ENCODE measurements around the gene RNASE13.
"Not testable (repeated sequence)": the region's sequence is repeated elsewhere in the genome, so short reads cannot be mapped to it uniquely, and the experiment has no call there.

The RNASE13 gene

DNA sequence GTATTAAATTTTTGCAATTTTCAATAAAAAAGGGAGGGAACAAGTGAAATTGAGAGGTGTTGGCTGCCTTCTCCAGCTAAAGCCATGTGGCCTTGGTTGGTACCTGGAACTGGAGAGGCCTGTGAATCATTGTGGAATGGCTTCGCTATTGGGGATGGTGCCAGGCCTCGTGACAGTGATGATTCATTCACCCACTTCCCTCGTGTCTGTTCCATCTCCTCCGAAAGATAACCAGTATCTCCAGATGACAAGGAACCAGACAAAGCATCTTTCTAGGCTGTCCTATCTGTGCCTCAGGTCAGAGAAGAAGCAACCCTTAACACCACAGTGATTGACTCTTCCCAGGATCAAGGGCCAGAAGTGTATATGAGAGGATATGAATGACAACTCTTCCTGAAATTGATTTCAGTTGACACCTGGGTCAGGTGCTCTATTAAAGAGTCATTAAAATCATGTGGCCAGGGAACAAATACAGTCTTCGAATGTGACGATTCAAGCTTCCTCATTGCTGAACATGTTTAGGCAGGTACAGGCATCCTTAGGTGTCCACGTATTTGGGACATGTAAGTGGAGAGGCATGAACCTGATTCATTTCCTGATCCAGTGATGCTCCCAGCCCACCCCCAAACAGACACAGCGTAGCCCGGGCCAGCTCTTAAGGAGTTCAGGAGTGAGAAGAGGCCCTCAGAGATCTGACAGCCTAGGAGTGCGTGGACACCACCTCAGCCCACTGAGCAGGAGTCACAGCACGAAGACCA is 7.2 kb upstream of the RNASE13 start, which contains the start of gene RNASE7:
Gene RNASE7 (plus strand): TSS at position 687 of the 758 bp plus-strand sequence. CDS start 631 bp downstream, outside the sequence.
- no peak for DNase-seq (ENCODE audit: low spot score)

DNA sequence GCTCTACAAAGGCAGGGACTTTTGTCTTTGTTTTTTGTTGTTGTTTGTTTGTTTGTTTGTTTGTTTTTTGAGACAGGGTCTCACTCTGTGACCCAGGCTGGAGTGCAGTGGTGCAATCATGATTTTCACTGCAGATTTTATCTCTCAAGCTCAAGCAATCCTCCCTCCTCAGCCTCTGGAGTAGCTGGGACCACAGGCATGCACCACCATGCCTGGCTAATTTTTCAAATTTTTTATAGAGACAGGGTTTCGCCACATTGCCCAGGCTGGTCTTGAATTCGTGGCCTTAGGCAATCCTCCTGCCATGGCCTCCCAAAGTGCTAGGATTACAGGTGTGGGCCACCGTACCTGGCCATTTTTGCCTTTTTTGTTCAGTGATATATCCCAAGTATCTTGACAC is 6.3 kb upstream of the RNASE13 start:
- DNase-seq (ENCODE audit: low spot score), result not testable (repeated sequence)

GRCh38 chr14:21040370-21040925 is 5.8 kb upstream of the RNASE13 start:
- DNase-seq (ENCODE audit: low spot score), result no peak

GRCh38 chr14:21039585-21040369 is 5.2 kb upstream of the RNASE13 start:
- DNase-seq (ENCODE audit: low spot score), result peak; percentile 49

DNA sequence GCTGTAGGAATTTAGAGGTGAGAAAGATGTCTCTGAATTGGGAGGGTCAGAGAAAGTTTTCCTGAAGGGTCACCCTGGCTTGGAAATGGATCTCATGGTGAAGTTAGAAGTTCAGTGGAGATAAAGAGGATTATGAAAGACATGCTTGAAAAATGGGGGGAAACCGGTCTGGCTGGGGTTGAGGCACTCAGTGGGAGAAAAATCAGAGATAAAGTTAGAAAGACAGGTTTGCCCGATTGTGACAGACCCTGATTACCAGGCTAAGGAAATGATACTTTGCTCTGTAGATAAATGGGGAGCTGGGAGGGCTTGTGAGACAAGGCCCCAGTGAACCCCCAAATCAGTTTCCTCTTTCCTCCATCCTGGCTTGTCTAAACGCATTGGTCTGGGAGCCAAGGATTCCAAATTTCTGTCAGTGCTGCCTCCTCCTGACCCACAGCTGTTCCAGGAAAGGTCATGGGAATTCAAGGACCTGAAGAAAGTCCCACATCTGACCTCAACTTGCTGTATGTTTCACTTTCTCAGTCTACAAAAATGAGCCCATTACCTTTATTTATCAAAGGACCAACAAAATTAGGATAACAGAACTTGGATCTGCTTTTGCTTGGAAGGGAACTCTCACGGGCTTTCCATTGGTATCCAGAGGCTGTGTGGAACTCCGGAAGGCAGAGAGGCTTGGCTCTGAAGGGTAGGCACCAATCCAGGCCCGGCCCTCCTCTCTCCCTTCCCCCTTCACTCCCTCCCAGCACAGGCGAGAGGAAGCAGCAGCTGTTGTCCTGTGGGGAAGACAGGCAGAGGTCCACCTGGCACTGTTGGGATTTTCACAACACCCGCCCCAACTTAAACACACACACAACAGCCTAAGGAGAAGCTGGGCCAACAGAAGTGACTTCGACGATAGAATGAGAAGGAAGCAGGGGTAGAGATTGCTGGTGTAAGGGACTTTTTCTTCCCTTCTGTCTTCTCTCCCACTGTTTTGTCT is 4.1 kb upstream of the RNASE13 start:
- DNase-seq (ENCODE audit: low spot score), result no peak

DNA sequence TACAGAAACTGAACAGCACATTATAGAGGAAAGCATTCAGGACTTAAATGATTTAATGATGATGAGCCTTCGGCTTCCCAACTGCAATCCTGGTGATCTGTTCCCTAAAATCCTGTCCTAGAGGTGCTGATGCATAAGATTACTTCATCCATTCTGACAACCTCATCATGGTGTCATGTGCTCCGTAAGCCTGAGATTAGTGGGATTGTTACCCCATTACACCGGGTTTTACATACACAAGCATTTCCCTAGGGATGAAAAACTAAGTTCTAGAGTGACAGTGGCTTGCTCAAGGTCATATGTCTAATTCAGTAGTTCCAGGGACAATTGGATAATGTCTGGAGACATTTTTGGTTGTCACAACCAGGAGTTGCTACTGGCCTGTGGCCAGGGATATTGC is 2.5 kb upstream of the RNASE13 start:
- no peak for DNase-seq (ENCODE audit: low spot score)

GRCh38 chr14:21036751-21037150 is 2.1 kb upstream of the RNASE13 start:
- no peak for DNase-seq (ENCODE audit: low spot score)

DNA sequence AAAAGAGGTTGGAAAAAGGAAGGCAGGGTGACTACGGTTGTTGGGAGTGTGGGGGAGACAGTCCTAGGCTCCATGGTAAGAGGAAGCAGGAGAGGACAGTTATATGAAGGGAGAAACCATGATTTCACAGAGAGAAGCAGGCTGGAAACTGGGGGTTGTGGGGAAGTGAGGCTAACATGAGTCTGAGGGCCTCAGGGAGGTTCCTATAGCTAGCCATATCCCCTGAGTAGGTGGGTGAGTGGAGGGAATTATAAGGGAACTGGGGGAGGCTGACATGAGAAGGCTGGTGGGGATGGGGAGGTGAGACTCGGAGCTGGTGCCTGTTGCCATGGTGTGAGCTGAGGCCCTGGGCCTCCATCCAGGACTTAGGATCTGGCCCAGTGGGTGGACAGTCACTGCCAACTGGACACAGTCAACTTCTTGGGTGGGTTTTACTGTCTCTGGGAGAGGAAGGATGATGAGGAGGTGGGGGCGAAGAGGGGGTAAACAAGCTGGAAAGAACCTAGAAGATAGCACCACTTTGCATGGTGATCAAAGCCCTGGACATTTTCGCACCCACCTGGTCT is 1.4 kb downstream of the RNASE13 start:
- DNase-seq (ENCODE audit: low spot score), result no peak

GRCh38 chr14:21032326-21033132 is 2.1 kb downstream of the RNASE13 start:
- DNase-seq (ENCODE audit: low spot score), result no peak

GRCh38 chr14:21030531-21030930 is 4.1 kb downstream of the RNASE13 start:
- DNase-seq (ENCODE audit: low spot score), result no peak

DNA sequence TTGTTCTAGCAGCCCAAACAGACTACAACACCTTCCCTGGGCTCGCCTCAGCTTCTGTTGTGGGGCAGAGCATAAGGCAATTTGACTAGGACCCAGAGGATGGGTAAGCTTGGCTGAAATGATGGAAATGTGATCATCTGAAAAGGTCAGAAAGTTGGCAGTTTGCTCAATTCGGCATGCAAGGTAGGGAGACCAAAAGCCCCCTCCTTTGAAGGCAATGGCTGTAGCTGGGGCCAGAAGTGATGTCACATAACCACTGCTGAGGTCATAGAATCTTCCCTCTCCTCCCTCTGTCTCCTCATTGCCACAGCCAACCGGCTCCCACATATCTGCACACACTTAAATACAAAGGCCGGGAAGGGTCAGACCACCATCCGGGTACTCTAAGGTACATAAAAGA is 4.7 kb downstream of the RNASE13 start, which contains the start of gene TPPP2:
Gene TPPP2 (plus strand): TSS at position 301 of the 400 bp plus-strand sequence. CDS start 365 bp downstream, outside the sequence.
- DNase-seq (ENCODE audit: low spot score), result no peak

DNA sequence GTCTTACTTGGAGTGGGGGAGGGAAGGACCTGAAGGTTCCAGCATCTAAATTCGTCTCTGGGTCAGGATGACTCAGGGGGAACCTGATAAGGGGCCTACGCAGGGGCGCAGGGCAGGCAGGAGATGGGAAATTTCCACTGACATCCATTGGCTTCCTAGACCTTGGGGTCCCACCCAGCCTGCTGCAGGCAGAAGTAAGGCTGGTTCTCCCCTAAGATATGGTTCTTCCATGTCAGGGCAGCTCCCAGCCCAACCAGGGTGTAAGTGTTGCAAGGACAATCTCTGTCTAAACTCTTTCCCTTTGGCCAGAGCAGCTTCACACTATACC is 7.7 kb downstream of the RNASE13 start:
- no peak for DNase-seq (ENCODE audit: low spot score)

GRCh38 chr14:21026274-21026987 is 8.2 kb downstream of the RNASE13 start:
- DNase-seq (ENCODE audit: low spot score), result no peak

DNA sequence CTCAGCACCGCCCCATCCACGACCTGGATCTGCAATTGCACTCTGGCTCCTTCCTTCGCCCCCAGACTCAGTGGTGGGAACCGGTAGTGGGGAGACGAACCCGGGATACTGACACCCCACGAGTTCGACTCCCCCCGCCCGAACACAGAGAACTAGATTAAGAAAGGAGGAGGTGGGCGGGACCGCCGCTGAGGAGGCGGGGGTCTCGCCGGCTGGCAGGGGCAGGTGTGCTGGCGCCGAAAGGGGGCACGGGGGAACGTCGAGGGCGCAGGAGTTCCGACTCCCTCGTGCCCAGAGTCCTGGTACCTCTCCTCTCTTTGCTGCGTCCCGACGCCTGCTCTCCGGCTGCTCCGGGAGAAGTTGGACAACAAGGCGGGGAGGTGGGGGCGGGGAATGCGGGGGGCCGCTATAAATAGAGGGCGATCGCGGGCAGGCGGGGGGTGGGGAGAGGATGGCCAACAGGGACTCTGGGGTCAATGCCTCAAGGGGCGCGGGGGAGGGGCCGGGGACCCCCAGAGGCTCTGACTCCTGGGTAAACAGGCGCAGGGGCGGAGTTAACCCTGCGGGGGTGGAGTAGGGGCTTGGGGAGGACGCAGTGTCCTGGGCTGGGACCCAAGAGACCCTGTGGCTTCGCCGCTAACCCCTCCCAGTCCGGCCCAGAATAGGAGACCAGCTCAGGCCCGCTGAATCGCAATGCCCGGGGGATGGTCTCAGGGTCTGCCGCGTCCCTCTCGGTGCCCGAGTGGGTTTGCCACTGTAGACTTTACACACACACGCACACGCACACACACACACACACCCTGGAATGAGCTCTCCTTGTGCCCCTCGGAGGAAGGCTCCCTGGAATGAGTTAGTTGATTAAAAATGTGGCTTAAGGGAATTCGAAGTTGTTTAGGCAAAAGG is 9.0 kb downstream of the RNASE13 start:
- no peak for DNase-seq (ENCODE audit: low spot score)

DNA sequence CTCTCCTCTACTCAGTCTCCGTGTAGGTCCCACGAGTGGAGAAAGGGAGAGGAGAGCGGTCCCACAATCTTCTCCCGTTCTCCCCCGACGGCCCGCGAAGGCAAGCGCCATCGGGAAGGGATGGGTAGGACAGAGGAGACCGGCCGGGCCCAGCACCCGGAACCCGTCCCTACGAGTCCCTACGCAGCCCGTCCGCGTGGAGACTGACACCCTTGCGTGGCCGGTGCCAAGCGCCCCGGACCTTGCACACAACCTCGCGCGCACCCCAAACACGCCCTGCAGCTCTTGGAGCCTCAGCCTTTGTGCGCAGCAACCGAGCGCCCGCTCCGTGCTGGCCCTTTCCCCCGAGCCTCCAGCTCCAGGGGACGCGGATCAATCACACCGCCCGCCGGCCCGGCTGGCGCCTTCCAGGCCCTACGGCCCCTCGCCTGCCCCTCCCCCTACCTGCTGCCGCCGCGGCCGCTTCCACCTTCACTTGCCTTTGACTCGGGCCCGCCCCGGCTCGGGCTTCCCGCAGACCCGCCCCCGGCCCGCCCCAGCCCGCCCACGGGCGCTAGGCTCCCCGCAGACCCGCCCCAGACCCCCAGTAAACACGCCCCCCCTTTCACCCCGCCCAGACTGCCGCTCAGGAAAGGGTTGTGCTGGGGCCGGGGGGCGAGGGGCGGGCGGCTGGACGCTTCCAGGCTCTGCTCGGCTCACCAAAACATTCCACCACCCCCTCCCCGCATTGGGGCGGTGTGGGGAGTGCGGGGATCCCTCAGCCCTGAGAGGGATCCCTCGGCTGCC is 9.8 kb downstream of the RNASE13 start, which contains the start of gene NDRG2:
Gene NDRG2 (minus strand): TSS at position 477 of the 786 bp plus-strand sequence. CDS start 1,746 bp downstream, outside the sequence.
- DNase-seq (ENCODE audit: low spot score), result peak; percentile 76

DNA sequence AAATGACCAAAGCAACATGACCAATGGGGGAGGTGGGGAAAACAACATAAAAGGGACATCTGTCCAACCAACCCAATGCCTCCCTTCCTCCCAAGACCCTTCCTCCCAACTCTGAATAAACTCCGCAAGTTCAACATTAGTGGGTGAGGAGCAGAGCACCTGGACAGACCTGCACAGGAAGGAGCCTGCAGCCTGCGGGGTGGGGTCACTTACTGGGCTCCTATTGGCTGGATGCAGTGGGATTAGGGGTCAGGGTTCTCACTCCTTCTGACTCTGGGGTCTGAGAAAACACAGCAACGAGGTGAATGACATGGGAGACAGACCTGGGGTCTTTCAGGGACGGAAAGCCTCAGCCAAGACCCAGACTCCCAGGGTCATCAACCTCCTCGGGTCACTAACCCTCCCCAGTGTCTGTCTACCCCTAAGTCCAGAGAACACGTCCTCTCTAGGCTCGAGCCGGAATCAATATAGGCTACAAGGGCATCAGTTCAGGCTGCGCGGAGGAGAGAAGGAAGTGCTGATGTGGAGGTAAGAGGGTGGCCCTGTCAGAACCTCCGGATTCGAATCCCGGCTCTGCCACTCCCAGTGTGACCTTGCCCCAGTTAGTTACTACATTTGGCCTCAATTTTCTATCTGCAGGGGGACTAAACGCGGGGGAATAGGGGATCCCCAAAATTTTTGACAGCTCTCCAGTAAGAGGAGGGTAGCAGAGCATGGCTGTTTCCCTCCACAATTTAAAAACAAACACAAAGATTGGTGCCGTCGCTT is 10.6 kb downstream of the RNASE13 start:
- no peak for DNase-seq (ENCODE audit: low spot score)

GRCh38 chr14:21023174-21023573 is 11.4 kb downstream of the RNASE13 start:
- DNase-seq (ENCODE audit: low spot score), result no peak
